Measurements from ENCODE around the gene TBL3.

- TF ChIP-seq POLR2A (IDR thresholded peaks at IDR 0.05) (no peak), EP300 (IDR thresholded peaks at IDR 0.05) (no peak), CTCF (IDR thresholded peaks at IDR 0.05) (no peak)
These were observed 19.7 kb downstream of the TBL3 start for GRCh38 chr16:1991588-1991947.

All from upper lobe of left lung (tissue), 4 donors.